ENCODE measurements around the gene IRX5.

Gene IRX5

GRCh38 chr16:54945063-54945462, 14.4 kb downstream of the IRX5 start:
- H3K4me1 Mint-ChIP-seq (ENCODE audit: low read depth in 2 of 2): no peaks in the 10 kb centered on the region
- H3K9me3 Mint-ChIP-seq: no peaks in the 10 kb centered on the region
- peaks cover 58 to 90% of the 10 kb centered on the region in 2 donors for H3K27me3 Mint-ChIP-seq
- no peaks in the 10 kb centered on the region for H3K36me3 Mint-ChIP-seq (ENCODE audit: insufficient read depth)
- no peak overlapping the region for H3K27ac Mint-ChIP-seq
- ATAC-seq (replicated peaks) (no peak), DNase-seq (no peak)
- no peak overlapping the region for H3K4me3 Mint-ChIP-seq

GRCh38 chr16:54946909-54947308, 16.2 kb downstream of the IRX5 start:
- Mint-ChIP-seq H3K36me3 (ENCODE audit: insufficient read depth) (no peaks in the 10 kb centered on the region), H3K27me3 (peaks cover 40 to 78% of the 10 kb centered on the region in 2 donors), H3K27ac (no peak overlapping the region), H3K4me3 (no peak overlapping the region), H3K9me3 (no peaks in the 10 kb centered on the region), H3K4me1 (ENCODE audit: low read depth in 2 of 2) (no peaks in the 10 kb centered on the region)
- ATAC-seq (replicated peaks) (no peak), DNase-seq (no peak)

- Mint-ChIP-seq H3K36me3 (ENCODE audit: insufficient read depth) (no peaks in the 10 kb centered on the region), H3K9me3 (no peaks in the 10 kb centered on the region), H3K27ac (no peak overlapping the region), H3K4me1 (ENCODE audit: low read depth in 2 of 2) (no peaks in the 10 kb centered on the region), H3K4me3 (no peak overlapping the region), H3K27me3 (peaks cover 36 to 77% of the 10 kb centered on the region in 2 donors)
- DNase-seq (no peak), ATAC-seq (replicated peaks) (no peak)
Observed at GRCh38 chr16:54947616-54948015, 17.0 kb downstream of the IRX5 start.

GRCh38 chr16:54952195-54952594, 21.5 kb downstream of the IRX5 start:
- DNase-seq: no peak
- H3K4me1 Mint-ChIP-seq (ENCODE audit: low read depth in 2 of 2): no peaks in the 10 kb centered on the region
- no peaks in the 10 kb centered on the region for H3K36me3 Mint-ChIP-seq (ENCODE audit: insufficient read depth)
- H3K27me3 Mint-ChIP-seq: peaks cover 15 to 45% of the 10 kb centered on the region in 2 donors
- no peak overlapping the region for H3K27ac Mint-ChIP-seq
- H3K4me3 Mint-ChIP-seq: no peak overlapping the region
- no peak for ATAC-seq (replicated peaks)
- H3K9me3 Mint-ChIP-seq: no peaks in the 10 kb centered on the region

- Mint-ChIP-seq H3K9me3 (no peaks in the 10 kb centered on the region), H3K4me3 (no peak overlapping the region), H3K27me3 (peaks cover 15 to 32% of the 10 kb centered on the region in 2 donors), H3K4me1 (ENCODE audit: low read depth in 2 of 2) (no peaks in the 10 kb centered on the region), H3K36me3 (ENCODE audit: insufficient read depth) (no peaks in the 10 kb centered on the region), H3K27ac (no peak overlapping the region)
- ATAC-seq (replicated peaks): no peak
- DNase-seq: no peak
Observed at GRCh38 chr16:54953461-54953860, 22.8 kb downstream of the IRX5 start.

GRCh38 chr16:54954220-54954619, 23.6 kb downstream of the IRX5 start:
- no peak for ATAC-seq (replicated peaks)
- H3K4me3 Mint-ChIP-seq: no peak overlapping the region
- no peaks in the 10 kb centered on the region for H3K4me1 Mint-ChIP-seq (ENCODE audit: low read depth in 2 of 2)
- peaks cover 15 to 33% of the 10 kb centered on the region in 2 donors for H3K27me3 Mint-ChIP-seq
- H3K9me3 Mint-ChIP-seq: no peaks in the 10 kb centered on the region
- no peaks in the 10 kb centered on the region for H3K36me3 Mint-ChIP-seq (ENCODE audit: insufficient read depth)
- no peak for DNase-seq
- no peak overlapping the region for H3K27ac Mint-ChIP-seq

GRCh38 chr16:54955757-54956156, 25.1 kb downstream of the IRX5 start:
- H3K27me3 Mint-ChIP-seq: peaks cover 7 to 28% of the 10 kb centered on the region in 2 donors
- H3K36me3 Mint-ChIP-seq (ENCODE audit: insufficient read depth): no peaks in the 10 kb centered on the region
- H3K9me3 Mint-ChIP-seq: no peaks in the 10 kb centered on the region
- H3K4me3 Mint-ChIP-seq: no peak overlapping the region
- no peaks in the 10 kb centered on the region for H3K4me1 Mint-ChIP-seq (ENCODE audit: low read depth in 2 of 2)
- DNase-seq (no peak), ATAC-seq (replicated peaks) (no peak)
- no peak overlapping the region for H3K27ac Mint-ChIP-seq

- no peaks in the 10 kb centered on the region for H3K9me3 Mint-ChIP-seq
- no peak overlapping the region for H3K27ac Mint-ChIP-seq
- no peak for DNase-seq
- peaks cover 3 to 26% of the 10 kb centered on the region in 2 donors for H3K27me3 Mint-ChIP-seq
- no peak overlapping the region for H3K4me3 Mint-ChIP-seq
- H3K4me1 Mint-ChIP-seq (ENCODE audit: low read depth in 2 of 2): no peaks in the 10 kb centered on the region
- ATAC-seq (replicated peaks): no peak
- peaks cover 4% of the 10 kb centered on the region for H3K36me3 Mint-ChIP-seq (ENCODE audit: insufficient read depth)
Observed at GRCh38 chr16:54957403-54958166, 26.9 kb downstream of the IRX5 start.

GRCh38 chr16:54962045-54962444, 31.4 kb downstream of the IRX5 start:
- H3K4me1 Mint-ChIP-seq (ENCODE audit: low read depth in 2 of 2): no peaks in the 10 kb centered on the region
- no peaks in the 10 kb centered on the region for H3K9me3 Mint-ChIP-seq
- no peak overlapping the region for H3K27ac Mint-ChIP-seq
- ATAC-seq (replicated peaks) (no peak), DNase-seq (no peak)
- H3K36me3 Mint-ChIP-seq (ENCODE audit: insufficient read depth): peaks cover 4% of the 10 kb centered on the region
- H3K4me3 Mint-ChIP-seq: no peak overlapping the region
- peaks cover 5 to 39% of the 10 kb centered on the region in 2 donors for H3K27me3 Mint-ChIP-seq

- Mint-ChIP-seq H3K27me3 (peaks cover 5 to 31% of the 10 kb centered on the region in 2 donors), H3K36me3 (ENCODE audit: insufficient read depth) (peaks cover 4% of the 10 kb centered on the region), H3K27ac (no peak overlapping the region), H3K4me1 (ENCODE audit: low read depth in 2 of 2) (no peaks in the 10 kb centered on the region), H3K4me3 (no peak overlapping the region), H3K9me3 (no peaks in the 10 kb centered on the region)
- DNase-seq (no peak), ATAC-seq (replicated peaks) (no peak)
Observed at GRCh38 chr16:54964239-54964638, 33.6 kb downstream of the IRX5 start.

- Mint-ChIP-seq H3K36me3 (ENCODE audit: insufficient read depth) (peaks cover 4% of the 10 kb centered on the region), H3K27me3 (peaks cover 5 to 23% of the 10 kb centered on the region in 2 donors), H3K9me3 (no peaks in the 10 kb centered on the region), H3K4me3 (no peak overlapping the region), H3K4me1 (ENCODE audit: low read depth in 2 of 2) (no peaks in the 10 kb centered on the region), H3K27ac (no peak overlapping the region)
- ATAC-seq (replicated peaks): no peak
- DNase-seq: no peak
Observed at GRCh38 chr16:54965464-54965863, 34.8 kb downstream of the IRX5 start.

GRCh38 chr16:54968011-54968410, 37.3 kb downstream of the IRX5 start:
- ATAC-seq (replicated peaks) (no peak), DNase-seq (no peak)
- no peak overlapping the region for H3K27ac Mint-ChIP-seq
- H3K9me3 Mint-ChIP-seq: peaks cover 0 to 2% of the 10 kb centered on the region in 2 donors
- no peak overlapping the region for H3K4me3 Mint-ChIP-seq
- no peaks in the 10 kb centered on the region for H3K4me1 Mint-ChIP-seq (ENCODE audit: low read depth in 2 of 2)
- peaks cover 18 to 23% of the 10 kb centered on the region in 2 donors for H3K27me3 Mint-ChIP-seq
- H3K36me3 Mint-ChIP-seq (ENCODE audit: insufficient read depth): no peaks in the 10 kb centered on the region

- H3K9me3 Mint-ChIP-seq: peaks cover 0 to 2% of the 10 kb centered on the region in 2 donors
- H3K4me1 Mint-ChIP-seq (ENCODE audit: low read depth in 2 of 2): no peaks in the 10 kb centered on the region
- no peak for DNase-seq
- no peak for ATAC-seq (replicated peaks)
- no peak overlapping the region for H3K27ac Mint-ChIP-seq
- peaks cover 13 to 17% of the 10 kb centered on the region in 2 donors for H3K27me3 Mint-ChIP-seq
- no peaks in the 10 kb centered on the region for H3K36me3 Mint-ChIP-seq (ENCODE audit: insufficient read depth)
- no peak overlapping the region for H3K4me3 Mint-ChIP-seq
Observed at GRCh38 chr16:54968784-54969183, 38.1 kb downstream of the IRX5 start.

GRCh38 chr16:54970016-54970415, 39.4 kb downstream of the IRX5 start:
- Mint-ChIP-seq H3K36me3 (ENCODE audit: insufficient read depth) (no peaks in the 10 kb centered on the region), H3K9me3 (peaks cover 0 to 2% of the 10 kb centered on the region in 2 donors), H3K4me3 (no peak overlapping the region), H3K27ac (no peak overlapping the region), H3K27me3 (peaks cover 15 to 17% of the 10 kb centered on the region in 2 donors), H3K4me1 (ENCODE audit: low read depth in 2 of 2) (no peaks in the 10 kb centered on the region)
- no peak for DNase-seq
- no peak for ATAC-seq (replicated peaks)
